Astrocyte of the spinal cord (primary cell): ENCODE data around the gene FIGLA.

Source experiments
- DNase-seq: peaks from one replicate; pipeline ENCODE4 v3.0.0; 2011; ENCODE audit warnings: low read depth, low spot score
- H3K4me3 ChIP-seq: 2 replicates; pipeline ENCODE4 v1.5.1; 2011; ENCODE audit warnings: low read depth, mild to moderate bottlenecking, low read length, moderate library complexity
- in situ Hi-C: cut with HindIII; loops from 2 replicates; pipeline ENCODE4 v1.10.0; 2017; ENCODE audit warnings: low sequenced_read_pairs
- TF ChIP-seq, protein P1 (sequence below): IDR thresholded peaks from 2 replicates; pipeline ENCODE4 v1.5.1; 2012; ENCODE audit warnings: low read depth, mild to moderate bottlenecking, low read length, inconsistent platforms

The FIGLA gene

GRCh38 chr2:70832386-70832785 lies 41.9 kb upstream of the FIGLA start:
- in situ Hi-C loops, result no loop called here
- TF ChIP-seq, protein P1, sequence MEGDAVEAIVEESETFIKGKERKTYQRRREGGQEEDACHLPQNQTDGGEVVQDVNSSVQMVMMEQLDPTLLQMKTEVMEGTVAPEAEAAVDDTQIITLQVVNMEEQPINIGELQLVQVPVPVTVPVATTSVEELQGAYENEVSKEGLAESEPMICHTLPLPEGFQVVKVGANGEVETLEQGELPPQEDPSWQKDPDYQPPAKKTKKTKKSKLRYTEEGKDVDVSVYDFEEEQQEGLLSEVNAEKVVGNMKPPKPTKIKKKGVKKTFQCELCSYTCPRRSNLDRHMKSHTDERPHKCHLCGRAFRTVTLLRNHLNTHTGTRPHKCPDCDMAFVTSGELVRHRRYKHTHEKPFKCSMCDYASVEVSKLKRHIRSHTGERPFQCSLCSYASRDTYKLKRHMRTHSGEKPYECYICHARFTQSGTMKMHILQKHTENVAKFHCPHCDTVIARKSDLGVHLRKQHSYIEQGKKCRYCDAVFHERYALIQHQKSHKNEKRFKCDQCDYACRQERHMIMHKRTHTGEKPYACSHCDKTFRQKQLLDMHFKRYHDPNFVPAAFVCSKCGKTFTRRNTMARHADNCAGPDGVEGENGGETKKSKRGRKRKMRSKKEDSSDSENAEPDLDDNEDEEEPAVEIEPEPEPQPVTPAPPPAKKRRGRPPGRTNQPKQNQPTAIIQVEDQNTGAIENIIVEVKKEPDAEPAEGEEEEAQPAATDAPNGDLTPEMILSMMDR, result no peak
- no peak overlapping the region for H3K4me3 ChIP-seq
- no peak for DNase-seq

GRCh38 chr2:70831861-70832260 lies 41.4 kb upstream of the FIGLA start:
- DNase-seq, result no peak
- in situ Hi-C loops, result no loop called here
- TF ChIP-seq, protein P1, result no peak
- H3K4me3 ChIP-seq, result no peak overlapping the region

- DNase-seq, result no peak
- in situ Hi-C loops, result no loop called here
- H3K4me3 ChIP-seq, result no peak overlapping the region
- TF ChIP-seq, protein P1, result no peak
Observed at GRCh38 chr2:70830366-70830765, 39.9 kb upstream of the FIGLA start.

DNA sequence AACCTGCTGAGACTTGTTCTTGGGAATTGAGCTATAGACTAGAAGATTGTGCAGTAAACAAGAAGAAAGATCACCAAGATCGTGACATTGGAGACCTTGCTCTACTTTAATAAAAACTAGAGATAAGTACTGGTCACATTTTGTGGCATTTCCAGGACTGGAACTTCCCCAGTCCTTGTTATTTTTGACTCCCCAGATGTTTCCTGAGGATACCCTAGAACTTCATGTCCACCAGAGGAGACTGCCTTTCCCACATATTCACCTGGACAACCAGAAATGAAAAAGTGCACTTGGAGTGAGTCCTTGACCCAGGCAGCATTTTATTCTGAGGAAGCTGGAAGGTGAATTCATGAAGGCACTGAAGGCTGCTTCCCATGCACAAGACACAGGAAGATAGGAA lies 39.5 kb upstream of the FIGLA start:
- TF ChIP-seq, protein P1, result no peak
- in situ Hi-C loops, result no loop called here
- no peak overlapping the region for H3K4me3 ChIP-seq
- no peak for DNase-seq

DNA sequence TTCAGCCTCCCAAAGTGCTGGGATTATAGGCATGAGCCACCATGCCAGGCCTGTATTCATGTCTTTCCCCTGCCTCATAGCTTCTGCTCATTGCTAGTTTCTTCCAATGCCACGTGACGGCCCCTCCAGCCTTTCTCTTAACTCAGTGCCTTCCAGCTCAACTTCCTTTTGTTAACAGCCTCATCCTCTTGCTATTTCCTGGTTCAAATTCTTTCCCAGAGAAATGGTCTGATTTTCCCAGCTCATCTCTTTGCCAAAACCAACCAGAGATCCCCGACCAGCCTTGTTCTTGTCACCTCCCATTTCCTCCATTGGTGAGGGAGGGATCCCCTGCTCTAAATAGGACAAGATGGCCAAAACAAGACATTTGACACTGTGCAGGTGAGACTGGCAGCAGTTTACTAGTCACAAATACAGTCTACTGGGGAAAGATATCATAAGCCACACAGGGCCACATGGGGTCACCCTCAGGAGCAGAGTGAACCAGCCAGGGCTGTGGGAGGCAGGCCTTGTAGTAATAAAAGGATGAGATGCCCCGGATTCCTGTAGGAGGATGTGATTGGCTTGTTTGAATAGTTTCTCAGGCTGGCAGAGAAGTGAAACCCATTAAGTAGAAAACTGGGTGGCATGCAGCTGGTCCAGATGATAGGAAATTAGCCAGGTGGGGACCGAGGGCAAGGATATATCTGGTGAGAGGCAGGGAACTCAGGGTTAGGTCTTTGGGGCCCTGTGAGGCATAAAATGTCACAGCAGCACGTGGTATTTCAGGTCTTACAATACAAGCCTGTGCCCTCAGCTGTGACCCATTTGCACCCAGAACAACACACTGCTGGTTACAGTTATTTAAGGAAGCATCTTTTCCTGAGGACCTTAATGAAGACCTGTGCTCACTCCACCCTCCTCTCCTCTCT lies 38.7 kb upstream of the FIGLA start:
- TF ChIP-seq, protein P1, result no peak

GRCh38 chr2:70828115-70828514 lies 37.7 kb upstream of the FIGLA start:
- H3K4me3 ChIP-seq, result no peak overlapping the region
- TF ChIP-seq, protein P1, result no peak
- DNase-seq, result no peak
- in situ Hi-C loops, result no loop called here

More for the DNA sequence above, 38.7 kb upstream of the FIGLA start:
- H3K4me3 ChIP-seq, result no peak overlapping the region
- no peak for DNase-seq
- in situ Hi-C loops, result no loop called here
